MCF 10A (cell line): ENCODE data around the gene CP. TPM values are rescaled to one million over a fixed set of nuclear protein-coding genes. Genes with fewer than 3 reads are reported as not detected.
"Not testable (repeated sequence)": the region's sequence is repeated elsewhere in the genome, so short reads cannot be mapped to it uniquely, and the experiment has no call there.

Experiments used
- BruUV-seq: library from RNA; stranded (reverse); fragments of 400-500 nt; replicated peaks from 2 replicates; lab custom pipeline; 2021; lab: Mats Ljungman, UMichigan
- CTCF ChIA-PET: fragments of 300-600 bp; sonication (Branson Sonifier 250); formaldehyde crosslinking; extraction: SDS; loops from one replicate; lab custom pipeline; 2021; ENCODE audit warnings: antibody characterized with exemption, inconsistent platforms; lab: Yijun Ruan, JAX
- POLR2A ChIA-PET: fragments of 300-600, 350-650 bp; sonication (Branson Sonifier 250); formaldehyde crosslinking; extraction: SDS; loops from one replicate; lab custom pipeline; 2020; ENCODE audit warnings: antibody characterized with exemption, inconsistent platforms; lab: Yijun Ruan, JAX
- DNase-seq: peaks from one replicate; pipeline ENCODE4 v3.0.0-alpha.2; 2018; ENCODE audit not compliant: unreplicated experiment
- H3K27ac Mint-ChIP-seq: one replicate; pipeline ENCODE4 v1.8.0; 2022; ENCODE audit warnings: mild to moderate bottlenecking, low read depth, mixed read lengths; ENCODE audit not compliant: unreplicated experiment
- H3K27me3 Mint-ChIP-seq: one replicate; pipeline ENCODE4 v1.8.0; 2022; ENCODE audit warnings: mixed read lengths; ENCODE audit not compliant: insufficient read depth, unreplicated experiment
- H3K36me3 Mint-ChIP-seq: one replicate; pipeline ENCODE4 v1.8.0; 2022; ENCODE audit warnings: mild to moderate bottlenecking, moderate library complexity, mixed read lengths; ENCODE audit not compliant: insufficient read depth, unreplicated experiment
- H3K4me1 Mint-ChIP-seq: one replicate; pipeline ENCODE4 v1.8.0; 2022; ENCODE audit warnings: mixed read lengths; ENCODE audit not compliant: insufficient read depth, unreplicated experiment
- H3K4me3 Mint-ChIP-seq: one replicate; pipeline ENCODE4 v1.8.0; 2022; ENCODE audit warnings: mild to moderate bottlenecking, moderate library complexity, mixed read lengths; ENCODE audit not compliant: unreplicated experiment
- H3K9me3 Mint-ChIP-seq: one replicate; pipeline ENCODE4 v1.8.0; 2022; ENCODE audit warnings: mixed read lengths; ENCODE audit not compliant: unreplicated experiment
- CTCF ChIP-seq: fragments of 200-600 bp; IDR thresholded peaks from one replicate; pipeline ENCODE4 v1.8.0; 2022; ENCODE audit warnings: antibody characterized with exemption, mild to moderate bottlenecking; ENCODE audit not compliant: unreplicated experiment
- intact Hi-C: fragments of 100-400 bp; cut with micrococcal nuclease; formaldehyde crosslinking; loops from 2 replicates; pipeline ENCODE4 v1.14.1; 2022
- total RNA-seq: library from RNA; stranded (reverse); gene quantifications from 2 replicates; pipeline ENCODE4 v1.2.3, GENCODE V29; 2022

CP gene
- total RNA-seq, 1 experiment from 2014 or later = not detected

- H3K27ac Mint-ChIP-seq = no peak overlapping the region
- POLR2A ChIA-PET = no interaction called here
- no peaks in the 10 kb centered on the region for H3K9me3 Mint-ChIP-seq
- H3K4me1 Mint-ChIP-seq = no peaks in the 10 kb centered on the region
- intact Hi-C loops = no loop called here
- TF ChIP-seq CTCF = no peak
- no peak overlapping the region for H3K4me3 Mint-ChIP-seq
- H3K27me3 Mint-ChIP-seq = no peaks in the 10 kb centered on the region
- BruUV-seq = no TSS peak
- no peak for DNase-seq
- no peaks in the 10 kb centered on the region for H3K36me3 Mint-ChIP-seq
- CTCF ChIA-PET = no interaction called here
Observed at GRCh38 chr3:149198611-149199010, 23.0 kb downstream of the CP start.

- Mint-ChIP-seq H3K9me3 (no peaks in the 10 kb centered on the region), H3K27ac (no peak overlapping the region), H3K27me3 (no peaks in the 10 kb centered on the region), H3K4me1 (no peaks in the 10 kb centered on the region), H3K4me3 (no peak overlapping the region), H3K36me3 (no peaks in the 10 kb centered on the region)
- DNase-seq = no peak
- intact Hi-C loops = no loop called here
- no TSS peak for BruUV-seq
- CTCF ChIA-PET = no interaction called here
- no peak for TF ChIP-seq CTCF
- POLR2A ChIA-PET = interaction anchor here (0.6 kb wide), 1 partner anchor 190 kb away, joined by 3 read pairs; no protein-coding TSS in a partner anchor
Observed at GRCh38 chr3:149197669-149198068, 24.0 kb downstream of the CP start.

GRCh38 chr3:149196805-149197592 is 24.6 kb downstream of the CP start:
- H3K27me3 Mint-ChIP-seq, CTCF ChIA-PET, DNase-seq, H3K27ac Mint-ChIP-seq, H3K9me3 Mint-ChIP-seq, intact Hi-C loops, POLR2A ChIA-PET, BruUV-seq, H3K36me3 Mint-ChIP-seq, H3K4me3 Mint-ChIP-seq, H3K4me1 Mint-ChIP-seq: not testable (repeated sequence)

GRCh38 chr3:149195221-149195620 is 26.4 kb downstream of the CP start:
- CTCF ChIA-PET = interaction anchor here (0.6 kb wide), 1 partner anchor 75 kb away, joined by 3 read pairs; no protein-coding TSS in a partner anchor
- no peaks in the 10 kb centered on the region for H3K36me3 Mint-ChIP-seq
- no TSS peak for BruUV-seq

More at GRCh38 chr3:149195221-149195620, 26.4 kb downstream of the CP start:
- POLR2A ChIA-PET = no interaction called here
- Mint-ChIP-seq H3K9me3 (no peaks in the 10 kb centered on the region), H3K4me1 (peaks cover 7% of the 10 kb centered on the region), H3K27me3 (no peaks in the 10 kb centered on the region), H3K27ac (no peak overlapping the region), H3K4me3 (no peak overlapping the region)
- TF ChIP-seq CTCF = no peak
- DNase-seq = no peak
- intact Hi-C loops = no loop called here
